DOHH2 (cell line): ENCODE measurements around the gene JAM2.

ENCODE experiments used
- H3F3A ChIP-seq: fragments of 200-600 bp; sonication (generic), shearing (Covaris generic); 2 replicates; pipeline ENCODE4 v1.6.0; 2016; ENCODE audit warnings: antibody characterized with exemption, mild to moderate bottlenecking; ENCODE audit not compliant: control insufficient read depth, insufficient read depth
- H3K27ac ChIP-seq: fragments of 200-600 bp; sonication (generic); 2 replicates; pipeline ENCODE4 v1.5.1; 2014; ENCODE audit warnings: low read depth, mild to moderate bottlenecking, low read length, moderate library complexity
- H3K27me3 ChIP-seq: fragments of 200-600 bp; sonication (generic); 2 replicates; pipeline ENCODE4 v1.6.1; 2014; ENCODE audit warnings: mild to moderate bottlenecking, low read length, mixed read lengths; ENCODE audit not compliant: control insufficient read depth
- H3K36me3 ChIP-seq: fragments of 200-600 bp; sonication (generic); 2 replicates; pipeline ENCODE4 v1.6.1; 2014; ENCODE audit warnings: mild to moderate bottlenecking, low read length, moderate library complexity, mixed read lengths; ENCODE audit not compliant: control insufficient read depth
- H3K4me1 ChIP-seq: fragments of 200-600 bp; sonication (generic); 2 replicates; pipeline ENCODE4 v1.6.1; 2014; ENCODE audit warnings: mild to moderate bottlenecking, low read length, mixed read lengths; ENCODE audit not compliant: control insufficient read depth
- H3K4me2 ChIP-seq: fragments of 200-600 bp; sonication (generic); 2 replicates; pipeline ENCODE4 v1.6.0; 2014; ENCODE audit warnings: mild to moderate bottlenecking, low read length, moderate library complexity
- H3K4me3 ChIP-seq: fragments of 200-600 bp; sonication (generic); 2 replicates; pipeline ENCODE4 v1.5.1; 2014; ENCODE audit warnings: mild to moderate bottlenecking, low read length, mixed read lengths
- H3K79me2 ChIP-seq: fragments of 200-600 bp; sonication (generic); 2 replicates; pipeline ENCODE4 v1.6.1; 2014; ENCODE audit warnings: mild to moderate bottlenecking, low read length, mixed read lengths; ENCODE audit not compliant: control insufficient read depth
- H3K9me2 ChIP-seq: fragments of 200-600 bp; sonication (generic); replicated peaks from 2 replicates; pipeline ENCODE4 v1.6.1; 2014; ENCODE audit warnings: mild to moderate bottlenecking, low read length, mixed read lengths; ENCODE audit not compliant: control insufficient read depth
- H3K9me3 ChIP-seq: fragments of 200-600 bp; sonication (generic); 2 replicates; pipeline ENCODE4 v1.6.1; 2014; ENCODE audit warnings: antibody characterized with exemption, low read length, mixed read lengths; ENCODE audit not compliant: control insufficient read depth, insufficient read depth
- H4K20me1 ChIP-seq: fragments of 200-600 bp; sonication (generic); 2 replicates; pipeline ENCODE4 v1.6.0; 2014; ENCODE audit warnings: low read depth, mild to moderate bottlenecking, antibody characterized with exemption, low read length, moderate library complexity; ENCODE audit not compliant: control insufficient read depth, insufficient read depth
- CTCF ChIP-seq: fragments of 200-600 bp; sonication (generic); IDR thresholded peaks from one replicate; pipeline ENCODE4 v1.5.1; 2014; ENCODE audit warnings: antibody characterized with exemption, mild to moderate bottlenecking, low read depth, low read length; ENCODE audit not compliant: poor library complexity, severe bottlenecking
- EZH2phosphoT487 ChIP-seq: fragments of 200-600 bp; sonication (generic); IDR thresholded peaks from 2 replicates; pipeline ENCODE4 v1.6.1; 2017; ENCODE audit warnings: borderline replicate concordance, mild to moderate bottlenecking, antibody characterized with exemption, low read length, moderate library complexity, mixed read lengths

JAM2 gene

GRCh38 chr21:25734654-25734903 lies 95.5 kb downstream of the JAM2 start:
- Histone ChIP-seq H3K4me2 (peak overlapping the region; percentile 84), H3F3A (peaks cover 6% of the 10 kb centered on the region; the same call in 1 of the 2 replicates), H3K9me3 (no peaks in the 10 kb centered on the region), H3K4me1 (peaks cover 51% of the 10 kb centered on the region), H4K20me1 (0 out of 2 replicates have a peak, but pooled peaks cover 7% of the 10 kb centered on the region), H3K9me2 (no peaks in the 10 kb centered on the region), H3K36me3 (peaks cover 51% of the 10 kb centered on the region), H3K27me3 (no peaks in the 10 kb centered on the region), H3K4me3 (peak overlapping the region; percentile 98), H3K79me2 (peaks cover 93% of the 10 kb centered on the region), H3K27ac (peak overlapping the region; percentile 95)
- no peak for TF ChIP-seq EZH2phosphoT487
- no peak for TF ChIP-seq CTCF

- Histone ChIP-seq H3K4me2 (peak within 1 kb of the TSS; percentile 84), H3K9me2 (no peaks in the 10 kb centered on the region), H3K27me3 (no peaks in the 10 kb centered on the region), H3F3A (peaks cover 6% of the 10 kb centered on the region; the same call in 1 of the 2 replicates), H3K27ac (peak within 1 kb of the TSS; percentile 95), H3K9me3 (no peaks in the 10 kb centered on the region), H3K36me3 (peaks cover 51% of the 10 kb centered on the region), H3K79me2 (peaks cover 93% of the 10 kb centered on the region), H4K20me1 (0 out of 2 replicates have a peak, but pooled peaks cover 9% of the 10 kb centered on the region), H3K4me3 (peak within 1 kb of the TSS; percentile 98), H3K4me1 (peaks cover 56% of the 10 kb centered on the region)
- TF ChIP-seq EZH2phosphoT487: no peak
- TF ChIP-seq CTCF: no peak
Observed at GRCh38 chr21:25734904-25735645, 96.0 kb downstream of the JAM2 start, which contains the start of the genes ATP5PF and GABPA. Gene ATP5PF, minus strand, starts transcription at chr21:25734904. Its CDS starts 5,110 bp downstream, at chr21:25729794. Gene GABPA, plus strand, starts transcription at chr21:25734972. Its CDS starts 6,627 bp downstream, at chr21:25741599.

GRCh38 chr21:25735646-25736597 lies 96.9 kb downstream of the JAM2 start:
- Histone ChIP-seq H3K9me3 (no peaks in the 10 kb centered on the region), H3K4me1 (peaks cover 62% of the 10 kb centered on the region), H4K20me1 (0 out of 2 replicates have a peak, but pooled peaks cover 9% of the 10 kb centered on the region), H3K9me2 (no peaks in the 10 kb centered on the region), H3F3A (peaks cover 6% of the 10 kb centered on the region; the same call in 1 of the 2 replicates), H3K79me2 (peaks cover 95% of the 10 kb centered on the region), H3K36me3 (peaks cover 47% of the 10 kb centered on the region), H3K27me3 (no peaks in the 10 kb centered on the region), H3K27ac (peak overlapping the region; percentile 95), H3K4me2 (peak overlapping the region; percentile 84), H3K4me3 (peak overlapping the region; percentile 98)
- TF ChIP-seq CTCF (no peak), EZH2phosphoT487 (no peak)
